Loucy (cell line): ENCODE measurements around the gene EIF3L.

Experiments
- CTCF ChIP-seq: fragments of 200-600 bp; sonication (generic); conservative IDR thresholded peaks from 2 replicates; pipeline ENCODE4 v1.5.1; 2014; ENCODE audit warnings: mild to moderate bottlenecking, antibody characterized with exemption, low read length
- EZH2phosphoT487 ChIP-seq: fragments of 200-600 bp; IDR thresholded peaks from 2 replicates; pipeline ENCODE4 v1.6.1; 2018; ENCODE audit warnings: antibody characterized with exemption, mild to moderate bottlenecking, moderate library complexity, borderline replicate concordance

GRCh38 chr22:37827056-37827455, 22.2 kb upstream of the EIF3L start:
- TF ChIP-seq CTCF (no peak), EZH2phosphoT487 (no peak)
